Nephron progenitor cell (in vitro differentiated cells): ENCODE measurements around the gene USP1.

ENCODE experiments used
- DNase-seq: peaks from one replicate; pipeline ENCODE4 v3.0.0; 2021
- H3K27ac Mint-ChIP-seq: 2 replicates; pipeline ENCODE4 v1.8.0; 2021; ENCODE audit warnings: mild to moderate bottlenecking, moderate library complexity, mixed read lengths
- H3K27me3 Mint-ChIP-seq: 2 replicates; pipeline ENCODE4 v1.8.0; 2021; ENCODE audit warnings: mild to moderate bottlenecking, low read depth, mixed read lengths; ENCODE audit not compliant: poor library complexity
- H3K36me3 Mint-ChIP-seq: 2 replicates; pipeline ENCODE4 v1.8.0; 2021; ENCODE audit warnings: low read depth, mixed read lengths
- H3K4me1 Mint-ChIP-seq: 2 replicates; pipeline ENCODE4 v1.8.0; 2021; ENCODE audit warnings: mixed read lengths
- H3K4me3 Mint-ChIP-seq: 2 replicates; pipeline ENCODE4 v1.8.0; 2021; ENCODE audit warnings: mild to moderate bottlenecking, moderate library complexity, mixed read lengths
- H3K9me3 Mint-ChIP-seq: 2 replicates; pipeline ENCODE4 v1.8.0; 2021; ENCODE audit warnings: mild to moderate bottlenecking, moderate library complexity, mixed read lengths
- CTCF ChIP-seq: fragments of 200-600 bp; sonication (generic); IDR thresholded peaks from 2 replicates; pipeline ENCODE4 v1.5.0; 2021; ENCODE audit warnings: antibody characterized with exemption

The USP1 gene

GRCh38 chr1:62405247-62405646, 31.6 kb upstream of the USP1 start:
- Mint-ChIP-seq H3K36me3 (no peaks in the 10 kb centered on the region), H3K4me1 (peaks cover 12% of the 10 kb centered on the region), H3K9me3 (no peaks in the 10 kb centered on the region), H3K27ac (no peak overlapping the region), H3K27me3 (peaks cover 3% of the 10 kb centered on the region), H3K4me3 (no peak overlapping the region)
- no peak for DNase-seq
- TF ChIP-seq CTCF: no peak

DNA sequence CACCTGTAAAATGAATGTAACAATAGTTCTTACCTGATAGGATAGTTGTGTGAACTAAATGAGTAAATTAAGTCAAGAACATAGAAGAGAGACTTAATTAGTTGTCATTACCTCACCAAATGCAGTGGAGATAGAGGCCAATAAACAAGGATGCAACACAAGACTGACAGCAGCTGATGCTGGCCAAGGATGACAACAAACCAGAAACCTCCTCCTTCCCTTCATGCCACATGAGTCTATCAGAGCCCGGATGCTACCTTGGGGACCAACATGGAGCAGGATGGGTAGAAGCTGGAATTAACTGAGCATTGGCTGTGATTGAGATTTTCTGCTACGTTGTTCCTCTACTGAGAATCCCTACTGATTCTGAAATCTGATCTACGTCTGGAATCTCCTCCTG, 30.3 kb upstream of the USP1 start:
- no peak overlapping the region for H3K4me3 Mint-ChIP-seq
- no peaks in the 10 kb centered on the region for H3K36me3 Mint-ChIP-seq
- H3K27me3 Mint-ChIP-seq: peaks cover 3% of the 10 kb centered on the region
- no peaks in the 10 kb centered on the region for H3K9me3 Mint-ChIP-seq
- no peak for TF ChIP-seq CTCF
- no peak for DNase-seq
- H3K27ac Mint-ChIP-seq: no peak overlapping the region
- H3K4me1 Mint-ChIP-seq: peaks cover 12% of the 10 kb centered on the region

DNA sequence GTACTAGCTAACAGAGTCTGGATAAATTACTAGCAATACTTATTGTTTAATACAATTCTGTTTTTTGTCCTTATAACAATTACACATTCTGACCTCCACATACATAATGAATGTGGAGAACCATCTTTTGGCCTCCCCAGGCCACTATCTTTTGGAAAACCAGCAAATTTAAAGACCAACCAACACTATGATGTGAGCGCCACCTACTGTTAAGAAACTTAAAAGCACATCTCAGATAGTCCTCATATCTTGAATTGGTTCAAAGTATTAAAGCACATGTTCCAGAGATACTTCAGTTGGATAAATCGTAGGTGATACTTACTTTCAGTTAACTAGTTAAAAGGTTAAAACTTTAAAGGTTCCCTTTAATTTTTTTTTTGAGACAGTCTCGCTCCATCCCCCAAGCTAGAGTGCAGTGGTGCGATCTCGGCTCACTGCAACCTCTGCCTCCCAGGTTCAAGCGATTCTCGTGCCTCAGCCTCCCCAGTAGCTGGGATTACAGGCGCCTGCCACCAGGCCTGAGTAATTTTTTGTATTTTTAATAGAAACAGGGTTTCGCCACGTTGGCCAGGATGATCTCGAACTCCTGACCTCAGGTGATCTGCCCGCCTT, 29.3 kb upstream of the USP1 start:
- peaks cover 8% of the 10 kb centered on the region for H3K27me3 Mint-ChIP-seq
- peak; percentile 28 for DNase-seq
- no peak overlapping the region for H3K27ac Mint-ChIP-seq
- H3K4me1 Mint-ChIP-seq: peaks cover 12% of the 10 kb centered on the region
- no peak overlapping the region for H3K4me3 Mint-ChIP-seq
- TF ChIP-seq CTCF: peak; percentile 84
- no peaks in the 10 kb centered on the region for H3K9me3 Mint-ChIP-seq
- H3K36me3 Mint-ChIP-seq: no peaks in the 10 kb centered on the region

DNA sequence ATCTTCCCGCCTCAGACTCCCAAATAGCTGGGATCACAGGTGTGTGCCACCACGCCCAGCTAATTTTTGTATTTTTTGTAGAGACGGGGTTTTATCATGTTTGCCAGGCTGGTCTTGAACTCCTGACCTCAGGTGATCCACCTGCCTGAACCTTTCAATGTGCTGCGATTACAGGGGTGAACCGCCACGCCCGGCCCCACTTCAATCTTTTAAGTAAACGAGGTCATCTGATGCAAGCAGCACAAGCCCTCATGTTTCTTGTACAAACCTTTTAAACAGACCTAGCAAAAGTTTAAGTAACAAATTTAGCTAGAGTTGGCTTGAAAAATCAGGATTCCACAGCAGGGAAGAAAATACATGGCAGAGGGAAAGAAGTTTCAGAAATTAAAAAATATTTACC, 21.2 kb upstream of the USP1 start:
- Mint-ChIP-seq H3K9me3 (no peaks in the 10 kb centered on the region), H3K4me1 (no peaks in the 10 kb centered on the region), H3K27me3 (peaks cover 9% of the 10 kb centered on the region), H3K36me3 (no peaks in the 10 kb centered on the region), H3K27ac (no peak overlapping the region), H3K4me3 (no peak overlapping the region)
- TF ChIP-seq CTCF: no peak
- no peak for DNase-seq

GRCh38 chr1:62417351-62417999, 19.4 kb upstream of the USP1 start:
- Mint-ChIP-seq H3K27me3 (peaks cover 4% of the 10 kb centered on the region), H3K27ac (no peak overlapping the region), H3K36me3 (no peaks in the 10 kb centered on the region), H3K9me3 (no peaks in the 10 kb centered on the region), H3K4me1 (no peaks in the 10 kb centered on the region), H3K4me3 (no peak overlapping the region)
- TF ChIP-seq CTCF: no peak
- no peak for DNase-seq

- DNase-seq: no peak
- no peaks in the 10 kb centered on the region for H3K4me1 Mint-ChIP-seq
- no peaks in the 10 kb centered on the region for H3K9me3 Mint-ChIP-seq
- no peak overlapping the region for H3K4me3 Mint-ChIP-seq
- no peaks in the 10 kb centered on the region for H3K36me3 Mint-ChIP-seq
- TF ChIP-seq CTCF: no peak
- no peak overlapping the region for H3K27ac Mint-ChIP-seq
- peaks cover 10% of the 10 kb centered on the region for H3K27me3 Mint-ChIP-seq
Measured at GRCh38 chr1:62420214-62420613, 16.6 kb upstream of the USP1 start.
